ENCODE data around the gene PAK1. TPM values are rescaled to one million over a fixed set of nuclear protein-coding genes. Genes with fewer than 3 reads are reported as not detected.

The PAK1 gene
- 7.7 TPM for total RNA-seq
- long read RNA-seq, transcript PAK1-202 (15 exons, 3,737 nt), result major isoform, 7 of 19 reads
- long read RNA-seq, partial matches to known transcripts, result 4 of 19 reads
- long read RNA-seq, other reads (novel, unspliced or antisense), result 8 of 19 reads

GRCh38 chr11:77473801-77474683 lies at the start of gene PAK1:
Gene PAK1 (minus strand): TSS chr11:77474094. CDS start chr11:77392520, 81,574 bp downstream.
- no peaks in the 10 kb centered on the region for H3K9me3 ChIP-seq (replicated peaks)
- peak; percentile 24 for TF ChIP-seq CTCF (IDR thresholded peaks at IDR 0.05; ENCODE audit: borderline replicate concordance)
- DNase-seq, result peak; percentile 76
- H3K4me3 ChIP-seq, result peak within 1 kb of the TSS; percentile 69
- H3K27me3 ChIP-seq (ENCODE audit: low read depth), result peaks cover 30% of the 10 kb centered on the region
- no peaks in the 10 kb centered on the region for H3K36me3 ChIP-seq
- intact Hi-C loops (cut with micrococcal nuclease), result no loop called here
- no peak within 1 kb of the TSS for H3K27ac ChIP-seq (replicated peaks)
- peaks cover 21% of the 10 kb centered on the region for H3K4me1 ChIP-seq

DNA sequence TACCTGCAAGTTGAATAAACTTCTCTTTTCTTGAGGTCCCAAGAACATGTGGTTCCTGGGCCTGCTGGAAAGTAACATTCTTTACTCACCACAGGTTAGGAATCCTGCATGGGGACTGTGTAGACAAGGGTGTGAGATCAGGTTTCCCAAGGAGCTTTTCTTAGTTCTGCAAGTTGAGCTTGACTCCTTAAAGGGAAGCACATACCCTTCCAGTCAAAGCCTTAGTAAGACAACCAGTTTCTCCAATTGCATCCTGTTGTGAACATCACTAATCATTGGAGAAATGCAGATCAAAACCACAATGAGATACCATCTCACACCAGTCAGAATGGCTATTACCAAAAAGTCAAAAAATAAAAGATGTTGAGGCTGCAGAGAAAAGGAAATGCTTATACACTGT lies 48.3 kb upstream of the PAK1 start:
- intact Hi-C loops (cut with micrococcal nuclease), result no loop called here
- TF ChIP-seq CTCF (IDR thresholded peaks at IDR 0.05; ENCODE audit: borderline replicate concordance), result no peak
- no peak for DNase-seq
- Histone ChIP-seq H3K36me3 (no peaks in the 10 kb centered on the region), H3K4me1 (no peaks in the 10 kb centered on the region), H3K4me3 (no peak overlapping the region), H3K9me3 (replicated peaks) (no peaks in the 10 kb centered on the region), H3K27ac (replicated peaks) (no peak overlapping the region), H3K27me3 (ENCODE audit: low read depth) (no peaks in the 10 kb centered on the region)

DNA sequence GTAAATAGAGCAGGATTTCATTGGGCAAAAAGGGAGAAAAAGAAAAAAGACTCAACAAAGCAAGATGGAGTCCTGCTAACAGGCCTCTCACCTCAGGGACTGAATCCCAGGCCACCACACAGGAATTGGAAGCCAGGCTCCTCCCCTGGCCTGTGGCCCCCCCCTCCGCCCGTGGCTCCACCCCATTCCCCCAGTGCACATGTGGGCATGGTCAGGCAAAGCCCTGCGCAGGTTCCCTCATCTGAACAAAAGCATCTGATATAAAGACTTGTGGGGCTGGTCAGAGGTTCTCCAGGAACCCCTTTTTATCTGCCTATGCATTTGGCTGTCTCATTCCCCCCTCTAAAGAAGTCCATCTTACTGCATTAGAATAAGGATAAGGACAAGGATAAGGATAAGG lies 46.0 kb upstream of the PAK1 start:
- no peaks in the 10 kb centered on the region for H3K36me3 ChIP-seq
- intact Hi-C loops (cut with micrococcal nuclease), result no loop called here
- peaks cover 3% of the 10 kb centered on the region for H3K27me3 ChIP-seq (ENCODE audit: low read depth)
- no peaks in the 10 kb centered on the region for H3K4me1 ChIP-seq
- no peak for DNase-seq
- H3K27ac ChIP-seq (replicated peaks), result no peak overlapping the region
- H3K4me3 ChIP-seq, result no peak overlapping the region
- H3K9me3 ChIP-seq (replicated peaks), result no peaks in the 10 kb centered on the region
- no peak for TF ChIP-seq CTCF (IDR thresholded peaks at IDR 0.05; ENCODE audit: borderline replicate concordance)

- Histone ChIP-seq H3K4me3 (no peak overlapping the region), H3K27me3 (ENCODE audit: low read depth) (peaks cover 3% of the 10 kb centered on the region), H3K36me3 (no peaks in the 10 kb centered on the region), H3K4me1 (no peaks in the 10 kb centered on the region), H3K27ac (replicated peaks) (no peak overlapping the region), H3K9me3 (replicated peaks) (no peaks in the 10 kb centered on the region)
- no peak for DNase-seq
- intact Hi-C loops (cut with micrococcal nuclease), result no loop called here
- TF ChIP-seq CTCF (IDR thresholded peaks at IDR 0.05; ENCODE audit: borderline replicate concordance), result no peak
These were observed 44.6 kb upstream of the PAK1 start for GRCh38 chr11:77518471-77518870.

DNA sequence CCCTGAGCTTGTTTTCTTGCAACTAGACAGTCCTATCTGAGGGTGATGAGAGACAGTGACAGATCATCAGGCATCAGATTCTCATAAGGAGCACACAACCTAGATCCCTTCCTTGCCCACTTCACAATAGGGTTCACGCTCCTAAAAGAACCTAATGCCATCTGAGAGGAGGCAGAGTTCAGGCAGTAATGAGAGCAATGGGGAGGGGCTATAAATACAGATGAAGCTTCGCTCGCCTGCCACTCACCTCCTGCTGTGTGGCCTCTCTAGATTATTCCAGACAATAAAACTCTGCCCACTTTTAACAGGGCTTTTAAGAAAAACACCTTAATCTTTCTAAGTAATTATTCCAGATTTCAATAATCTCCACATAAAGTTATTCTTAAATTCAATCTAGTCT lies 43.9 kb upstream of the PAK1 start:
- no peaks in the 10 kb centered on the region for H3K4me1 ChIP-seq
- DNase-seq, result no peak
- intact Hi-C loops (cut with micrococcal nuclease), result no loop called here
- peaks cover 3% of the 10 kb centered on the region for H3K27me3 ChIP-seq (ENCODE audit: low read depth)
- no peak for TF ChIP-seq CTCF (IDR thresholded peaks at IDR 0.05; ENCODE audit: borderline replicate concordance)
- no peak overlapping the region for H3K27ac ChIP-seq (replicated peaks)
- no peaks in the 10 kb centered on the region for H3K9me3 ChIP-seq (replicated peaks)
- no peak overlapping the region for H3K4me3 ChIP-seq
- H3K36me3 ChIP-seq, result no peaks in the 10 kb centered on the region

Data from left ventricle myocardium inferior (tissue), 1 donor.